ENCODE data around the gene PMEL. TPM values are rescaled to one million over a fixed set of nuclear protein-coding genes. Genes with fewer than 3 reads are reported as not detected.

PMEL gene
- total RNA-seq, 2 donors from 2014 or later: 3.4 to 3.8 TPM

GRCh38 chr12:55979069-55979468 is 13.2 kb upstream of the PMEL start:
- no peak overlapping the region for H3K27ac ChIP-seq
- no peaks in the 10 kb centered on the region for H3K9me3 ChIP-seq
- intact Hi-C loops (cut with DNase I): no loop called here
- TF ChIP-seq CTCF (IDR thresholded peaks at IDR 0.05): no peak
- H3K4me1 ChIP-seq: peaks cover 24% of the 10 kb centered on the region
- peaks cover under 1% of the 10 kb centered on the region for H3K36me3 ChIP-seq
- no peaks in the 10 kb centered on the region for H3K27me3 ChIP-seq
- H3K4me3 ChIP-seq: no peak overlapping the region
- no peak overlapping the region for H3K9ac ChIP-seq (ENCODE audit: low read depth in 2 of 2, low read length in 2 of 2)
- DNase-seq: no peak

- no peak overlapping the region for H3K9ac ChIP-seq (ENCODE audit: low read depth in 2 of 2, low read length in 2 of 2)
- no peak overlapping the region for H3K4me3 ChIP-seq
- H3K9me3 ChIP-seq: no peaks in the 10 kb centered on the region
- H3K4me1 ChIP-seq: peaks cover 24% of the 10 kb centered on the region
- no peak overlapping the region for H3K27ac ChIP-seq
- DNase-seq: no peak
- intact Hi-C loops (cut with DNase I): no loop called here
- no peaks in the 10 kb centered on the region for H3K36me3 ChIP-seq
- TF ChIP-seq CTCF (IDR thresholded peaks at IDR 0.05): no peak
- H3K27me3 ChIP-seq: no peaks in the 10 kb centered on the region
Observed at GRCh38 chr12:55978393-55978792, 12.6 kb upstream of the PMEL start.

- Histone ChIP-seq H3K9ac (ENCODE audit: low read depth in 2 of 2, low read length in 2 of 2) (peak overlapping the region; percentile 95 to 99), H3K27me3 (no peaks in the 10 kb centered on the region), H3K9me3 (no peaks in the 10 kb centered on the region), H3K4me3 (peak overlapping the region; percentile 99), H3K4me1 (peaks cover 24% of the 10 kb centered on the region), H3K27ac (peak overlapping the region; percentile 97), H3K36me3 (no peaks in the 10 kb centered on the region)
- TF ChIP-seq CTCF (IDR thresholded peaks at IDR 0.05): no peak
- peak; percentile 62 for DNase-seq
- intact Hi-C loops (cut with DNase I): no loop called here
Observed at GRCh38 chr12:55974308-55974730, 8.5 kb upstream of the PMEL start.

GRCh38 chr12:55973599-55974307 is 7.9 kb upstream of the PMEL start, which contains the start of gene RAB5B:
Gene RAB5B, plus strand, starts transcription at chr12:55974078. Its CDS starts 12,883 bp downstream, at chr12:55986961.
- H3K27ac ChIP-seq: peak within 1 kb of the TSS; percentile 97
- H3K36me3 ChIP-seq: no peaks in the 10 kb centered on the region
- no peaks in the 10 kb centered on the region for H3K9me3 ChIP-seq
- no peaks in the 10 kb centered on the region for H3K27me3 ChIP-seq
- TF ChIP-seq CTCF (IDR thresholded peaks at IDR 0.05): peak; percentile 21
- intact Hi-C loops (cut with DNase I): no loop called here
- peak within 1 kb of the TSS; percentile 95 to 99 for H3K9ac ChIP-seq (ENCODE audit: low read depth in 2 of 2, low read length in 2 of 2)
- peak; percentile 99 for DNase-seq
- H3K4me1 ChIP-seq: peaks cover 24% of the 10 kb centered on the region
- H3K4me3 ChIP-seq: peak within 1 kb of the TSS; percentile 99

- no peaks in the 10 kb centered on the region for H3K36me3 ChIP-seq
- TF ChIP-seq CTCF (IDR thresholded peaks at IDR 0.05): no peak
- no peaks in the 10 kb centered on the region for H3K27me3 ChIP-seq
- H3K4me1 ChIP-seq: peaks cover 24% of the 10 kb centered on the region
- intact Hi-C loops (cut with DNase I): no loop called here
- no peak for DNase-seq
- peak overlapping the region; percentile 74 to 95 for H3K9ac ChIP-seq (ENCODE audit: low read depth in 2 of 2, low read length in 2 of 2)
- H3K27ac ChIP-seq: peak overlapping the region; percentile 94
- H3K4me3 ChIP-seq: peak overlapping the region; percentile 39
- no peaks in the 10 kb centered on the region for H3K9me3 ChIP-seq
Observed at GRCh38 chr12:55972911-55973598, 7.2 kb upstream of the PMEL start.

All from colonic mucosa (tissue), 4 donors.